H1 (cell line): Measurements from ENCODE around the gene GPC6. TPM values are rescaled to one million over a fixed set of nuclear protein-coding genes. Genes with fewer than 3 reads are reported as not detected.

ENCODE experiments used
- CTCF ChIA-PET: fragments of 300-600 bp; sonication (Branson Sonifier 250); formaldehyde crosslinking; loops from one replicate; lab custom pipeline; 2021; ENCODE audit not compliant: partially characterized antibody; lab: Charles Lee
- POLR2A ChIA-PET: fragments of 300-600 bp; sonication (Branson Sonifier 250); formaldehyde crosslinking; loops from one replicate; lab custom pipeline; 2021; ENCODE audit warnings: inconsistent platforms; ENCODE audit not compliant: partially characterized antibody; lab: Charles Lee
- DNase-seq, 2 experiments: peaks; one replicate each; pipeline versions ENCODE4 v3.0.0 to v3.0.0-alpha.2; 2010 to 2022; ENCODE audit warnings: low spot score in 2 of 2, low read depth in 1 of 2, mixed read lengths in 1 of 2
- FAIRE-seq: peaks from 2 replicates; lab custom pipeline; 2011; peaks lifted over from hg19 to GRCh38; lab: Jason Lieb, UNC
- H2AFZ ChIP-seq: 2 replicates; pipeline ENCODE4 v1.8.1; 2012; ENCODE audit warnings: low read length, inconsistent platforms
- H2AK5ac ChIP-seq: 2 replicates; pipeline ENCODE4 v1.6.1; 2013; ENCODE audit warnings: low read depth, low read length
- H2BK120ac ChIP-seq: replicated peaks from 2 replicates; pipeline ENCODE3; 2013; ENCODE audit warnings: low read depth, low read length, inconsistent platforms
- H2BK12ac ChIP-seq: 2 replicates; pipeline ENCODE4 v1.6.1; 2013; ENCODE audit warnings: low read depth, low read length
- H2BK15ac ChIP-seq: 2 replicates; pipeline ENCODE4 v1.6.1; 2013; ENCODE audit warnings: low read length
- H2BK20ac ChIP-seq: 2 replicates; pipeline ENCODE4 v1.6.1; 2013; ENCODE audit warnings: low read length
- H2BK5ac ChIP-seq: 2 replicates; pipeline ENCODE4 v1.6.1; 2013; ENCODE audit warnings: low read depth, low read length
- H3K14ac ChIP-seq: 2 replicates; pipeline ENCODE4 v1.6.1; 2013; ENCODE audit warnings: inconsistent platforms; ENCODE audit not compliant: insufficient read length
- H3K18ac ChIP-seq: 2 replicates; pipeline ENCODE4 v1.6.1; 2013; ENCODE audit warnings: low read length; ENCODE audit errors: extremely low read depth
- H3K23ac ChIP-seq: 2 replicates; pipeline ENCODE4 v1.6.1; 2013; ENCODE audit warnings: inconsistent platforms; ENCODE audit not compliant: insufficient read length
- H3K23me2 ChIP-seq: 2 replicates; pipeline ENCODE4 v1.6.1; 2013; ENCODE audit warnings: low read depth, low read length
- H3K27ac ChIP-seq: 2 replicates; pipeline ENCODE4 v1.6.1; 2011; ENCODE audit warnings: low read depth, low read length, inconsistent platforms
- H3K27me3 ChIP-seq, 4 experiments: replicated peaks in 1 of 4; 1 replicate in 1 of 4; 2 replicates in 3 of 4; pipeline versions ENCODE4 v1.6.1 to v1.8.1; 2011 to 2013; ENCODE audit warnings: low read length in 3 of 4, mild to moderate bottlenecking in 3 of 4, inconsistent platforms in 2 of 4, mixed read lengths in 2 of 4, moderate library complexity in 1 of 4; ENCODE audit not compliant: control insufficient read depth in 3 of 4, insufficient read depth in 3 of 4; ENCODE audit errors: extremely low read depth in 1 of 4
- H3K36me3 ChIP-seq, 4 experiments: 2 replicates each; pipeline versions ENCODE4 v1.6.1 to v1.8.1; 2011 to 2013; ENCODE audit warnings: mild to moderate bottlenecking in 4 of 4, low read length in 3 of 4, moderate library complexity in 2 of 4, control low read depth in 1 of 4, inconsistent platforms in 1 of 4; ENCODE audit not compliant: insufficient read depth in 4 of 4, control insufficient read depth in 2 of 4
- H3K4ac ChIP-seq: replicated peaks from 2 replicates; pipeline ENCODE3; 2013; ENCODE audit warnings: low read length, low read depth, mixed read lengths, inconsistent platforms; ENCODE audit not compliant: insufficient read length
- H3K4me1 ChIP-seq, 4 experiments: replicated peaks in 1 of 4; 1 replicate in 1 of 4; 2 replicates in 3 of 4; pipeline versions ENCODE4 v1.6.1 to v1.8.1; 2011 to 2013; ENCODE audit warnings: low read length in 3 of 4, inconsistent platforms in 2 of 4, mixed read lengths in 1 of 4; ENCODE audit not compliant: insufficient read depth in 4 of 4, control insufficient read depth in 3 of 4
- H3K4me2 ChIP-seq, 2 experiments: 2 replicates each; pipeline versions ENCODE4 v1.6.1 to v1.8.1; 2011 to 2013; ENCODE audit warnings: low read depth in 2 of 2, low read length in 2 of 2, control low read depth in 1 of 2, inconsistent platforms in 1 of 2, mild to moderate bottlenecking in 1 of 2; ENCODE audit not compliant: insufficient read depth in 1 of 2
- H3K4me3 ChIP-seq, 4 experiments: fragments of 200-600, 300-600 bp in 1 of 4; sonication (generic), shearing (Covaris generic), sonication (Bioruptor Twin) in 1 of 4; 2 replicates each; pipeline versions ENCODE4 v1.5.1 to v1.8.1; 2011 to 2016; ENCODE audit warnings: low read length in 4 of 4, low read depth in 3 of 4, control low read depth in 2 of 4, inconsistent platforms in 2 of 4, mild to moderate bottlenecking in 2 of 4, mixed read lengths in 1 of 4, moderate library complexity in 1 of 4; ENCODE audit not compliant: insufficient read depth in 2 of 4; ENCODE audit errors: extremely low read depth in 1 of 4
- H3K56ac ChIP-seq: replicated peaks from 2 replicates; pipeline ENCODE3; 2013; ENCODE audit warnings: low read depth, mild to moderate bottlenecking, mixed read lengths, low read length, inconsistent platforms; ENCODE audit not compliant: insufficient read length
- H3K79me1 ChIP-seq: 2 replicates; pipeline ENCODE4 v1.6.1; 2013; ENCODE audit warnings: low read depth, low read length, control low read depth
- H3K79me2 ChIP-seq, 2 experiments: 2 replicates each; pipeline versions ENCODE4 v1.6.1 to v1.8.1; 2012 to 2013; ENCODE audit warnings: low read length in 2 of 2, mild to moderate bottlenecking in 2 of 2, inconsistent platforms in 1 of 2; ENCODE audit not compliant: insufficient read depth in 2 of 2, control insufficient read depth in 1 of 2
- H3K9ac ChIP-seq, 4 experiments: replicated peaks in 1 of 4; 1 replicate in 1 of 4; 2 replicates in 3 of 4; pipeline versions ENCODE4 v1.6.1 to v1.8.1; 2011 to 2013; ENCODE audit warnings: low read depth in 3 of 4, low read length in 3 of 4, control low read depth in 2 of 4, mild to moderate bottlenecking in 2 of 4, moderate library complexity in 2 of 4, inconsistent platforms in 1 of 4; ENCODE audit errors: extremely low read depth in 1 of 4
- H3K9me3 ChIP-seq, 2 experiments: 2 replicates each; pipeline versions ENCODE4 v1.6.1 to v1.8.1; 2012 to 2013; ENCODE audit warnings: mild to moderate bottlenecking in 2 of 2, moderate library complexity in 2 of 2, control low read depth in 1 of 2, inconsistent platforms in 1 of 2, low read depth in 1 of 2, low read length in 1 of 2, mixed read lengths in 1 of 2; ENCODE audit not compliant: insufficient read depth in 2 of 2
- H4K20me1 ChIP-seq, 2 experiments: replicated peaks in 1 of 2; 2 replicates each; pipeline versions ENCODE3 to v1.8.1; 2011 to 2013; ENCODE audit warnings: inconsistent platforms in 2 of 2, low read length in 2 of 2, mild to moderate bottlenecking in 1 of 2; ENCODE audit not compliant: insufficient read depth in 2 of 2, control insufficient read depth in 1 of 2
- H4K5ac ChIP-seq: 2 replicates; pipeline ENCODE4 v1.6.1; 2013; ENCODE audit warnings: low read length, low read depth, mixed read lengths, inconsistent platforms; ENCODE audit not compliant: insufficient read length
- H4K8ac ChIP-seq: 2 replicates; pipeline ENCODE4 v1.8.0; 2013; ENCODE audit warnings: mild to moderate bottlenecking, moderate library complexity, low read length, inconsistent platforms; ENCODE audit not compliant: insufficient read depth; ENCODE audit errors: extremely low read depth
- H4K91ac ChIP-seq: replicated peaks from 2 replicates; pipeline ENCODE3; 2013; ENCODE audit warnings: low read length, mixed read lengths, inconsistent platforms; ENCODE audit not compliant: insufficient read length
- ASH2L ChIP-seq: fragments of 200-600, 300-600 bp; sonication (generic); IDR thresholded peaks from one replicate; pipeline ENCODE4 v1.7.1; 2017; ENCODE audit warnings: low read length
- BCL11A ChIP-seq, 2 experiments: IDR thresholded peaks; one replicate each; pipeline ENCODE4 v1.6.1; 2011; ENCODE audit warnings: low read depth in 2 of 2, low read length in 2 of 2, mild to moderate bottlenecking in 2 of 2
- HDAC2 ChIP-seq, 2 experiments: fragments of 300-600 bp in 1 of 2; sonication (generic) in 1 of 2; IDR thresholded peaks; 2 replicates each; pipeline ENCODE4 v1.6.1; 2011 to 2012; ENCODE audit warnings: low read depth in 2 of 2, low read length in 2 of 2, mild to moderate bottlenecking in 2 of 2, moderate library complexity in 2 of 2, borderline replicate concordance in 1 of 2, inconsistent platforms in 1 of 2
- KDM5A ChIP-seq: fragments of 200-600 bp; IDR thresholded peaks from 2 replicates; pipeline ENCODE4 v1.7.1; 2012; ENCODE audit warnings: mild to moderate bottlenecking, low read length, inconsistent platforms, mixed read lengths
- RNF2 ChIP-seq: fragments of 200-900, 300-1000 bp; sonication (generic); IDR thresholded peaks from 2 replicates; pipeline ENCODE4 v1.7.1; 2016; ENCODE audit warnings: borderline replicate concordance, low read depth, mild to moderate bottlenecking, antibody characterized with exemption, low read length; ENCODE audit not compliant: poor library complexity, severe bottlenecking; ENCODE audit errors: missing control alignments
- SP2 ChIP-seq: IDR thresholded peaks from 2 replicates; pipeline ENCODE4 v1.6.1; 2012; ENCODE audit warnings: mild to moderate bottlenecking, low read length, inconsistent platforms
- SRF ChIP-seq: IDR thresholded peaks from 2 replicates; pipeline ENCODE4 v1.6.1; 2011; ENCODE audit warnings: mild to moderate bottlenecking, low read depth, low read length, moderate library complexity
- TEAD4 ChIP-seq: IDR thresholded peaks from 2 replicates; pipeline ENCODE4 v1.6.1; 2012; ENCODE audit warnings: low read depth, low read length, inconsistent platforms, mixed read lengths
- polyA plus RNA-seq, 7 experiments: library from polyadenylated mRNA; depleted of rRNA in 3 of 7; stranded (reverse) in 5 of 7; unstranded in 2 of 7; fragments of >200 nt in 5 of 7; fragments of 200-250 nt in 2 of 7; gene quantifications; 1 replicate in 5 of 7; 2 replicates in 1 of 7; 4 replicates in 1 of 7; pipeline versions ENCODE4 v1.2.1 to v1.2.3, GENCODE V29; 2011 to 2013; ENCODE audit warnings: missing spikeins in 2 of 7, mixed read lengths in 2 of 7
- total RNA-seq: library from RNA; stranded (reverse); fragmentation: NEBNext Ultra II Directional; extraction: Animal tissue kit (Norgen Biotek cat#: 25700); gene quantifications from 2 replicates; pipeline ENCODE4 v1.2.1, GENCODE V29; 2021
- TF ChIP-seq, protein P1 (sequence below), 3 experiments: IDR thresholded peaks; 1 replicate in 2 of 3; 2 replicates in 1 of 3; pipeline versions ENCODE4 v1.5.1 to v1.6.1; 2011; ENCODE audit warnings: low read length in 3 of 3, mild to moderate bottlenecking in 3 of 3, inconsistent platforms in 2 of 3, low read depth in 1 of 3, moderate library complexity in 1 of 3; ENCODE audit not compliant: insufficient read depth in 1 of 3; ENCODE audit errors: control extremely low read depth in 1 of 3
- TF ChIP-seq, protein P2 (sequence below): IDR thresholded peaks from 2 replicates; pipeline ENCODE4 v1.6.1; 2012; ENCODE audit warnings: inconsistent platforms
- TF ChIP-seq, protein P3 (sequence below): IDR thresholded peaks from 2 replicates; pipeline ENCODE4 v1.6.1; 2011; ENCODE audit warnings: low read length, improper control_type of control experiment

Gene GPC6
- total and polyA plus RNA-seq, 2 of the 8 experiments (the other 6 are each of a cell fraction or from before 2014, with no cell fraction given): 5.4 to 12.0 TPM

DNA sequence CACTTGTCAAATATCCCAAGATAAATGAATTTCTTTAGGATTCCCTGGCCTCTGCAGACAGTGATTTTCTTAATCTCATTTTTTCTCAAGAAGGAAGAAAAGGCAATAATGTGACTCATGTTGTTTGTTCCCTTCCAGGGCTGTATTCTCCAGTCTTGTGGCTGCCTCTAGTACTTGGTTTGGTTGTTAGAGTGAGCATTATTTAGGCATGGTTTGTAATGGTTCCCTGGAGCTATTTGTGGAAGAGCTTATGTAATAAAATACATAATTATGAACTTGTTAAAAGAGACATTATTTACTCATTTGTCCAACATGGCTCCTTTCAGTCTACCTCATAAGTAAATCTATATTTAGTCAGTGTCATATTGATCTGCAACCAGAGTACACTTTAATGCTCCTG is 982.5 kb downstream of the GPC6 start:
- Histone ChIP-seq H3K9me3 (no peaks in the 10 kb centered on the region), H4K8ac (no peak overlapping the region), H2BK15ac (no peak overlapping the region), H3K18ac (no peak overlapping the region), H2BK20ac (no peak overlapping the region), H3K27ac (no peak overlapping the region), H3K36me3 (no peaks in the 10 kb centered on the region), H4K20me1 (no peaks in the 10 kb centered on the region), H2AFZ (no peak overlapping the region), H3K79me2 (no peaks in the 10 kb centered on the region), H3K4me3 (no peak overlapping the region), H3K56ac (no peak overlapping the region), H3K9ac (no peak overlapping the region), H3K4ac (no peak overlapping the region), H3K4me2 (no peak overlapping the region), H4K5ac (no peak overlapping the region), H3K4me1 (no peaks in the 10 kb centered on the region), H2BK12ac (no peak overlapping the region), H4K91ac (no peak overlapping the region), H3K27me3 (no peaks in the 10 kb centered on the region), H3K23ac (no peak overlapping the region), H2BK120ac (no peak overlapping the region), H3K79me1 (no peaks in the 10 kb centered on the region), H2BK5ac (no peak overlapping the region), H3K14ac (no peak overlapping the region), H2AK5ac (no peak overlapping the region), H3K23me2 (no peaks in the 10 kb centered on the region)
- DNase-seq (no peak), FAIRE-seq (no peak)
- POLR2A ChIA-PET: interaction anchor here (0.7 kb wide), 1 partner anchor 990 kb away, joined by 4 read pairs; no protein-coding TSS in a partner anchor
- CTCF ChIA-PET: interaction anchor here (0.6 to 1.9 kb wide), 2 partner anchors 17 to 185 kb away, joined by 3 to 7 read pairs; no protein-coding TSS in a partner anchor
- no peak for TF ChIP-seq BCL11A (IDR thresholded peaks at IDR 0.05; ENCODE audit: low read depth in 2 of 2, low read length in 2 of 2)
- TF ChIP-seq SRF: no peak
- TF ChIP-seq, protein P1, sequence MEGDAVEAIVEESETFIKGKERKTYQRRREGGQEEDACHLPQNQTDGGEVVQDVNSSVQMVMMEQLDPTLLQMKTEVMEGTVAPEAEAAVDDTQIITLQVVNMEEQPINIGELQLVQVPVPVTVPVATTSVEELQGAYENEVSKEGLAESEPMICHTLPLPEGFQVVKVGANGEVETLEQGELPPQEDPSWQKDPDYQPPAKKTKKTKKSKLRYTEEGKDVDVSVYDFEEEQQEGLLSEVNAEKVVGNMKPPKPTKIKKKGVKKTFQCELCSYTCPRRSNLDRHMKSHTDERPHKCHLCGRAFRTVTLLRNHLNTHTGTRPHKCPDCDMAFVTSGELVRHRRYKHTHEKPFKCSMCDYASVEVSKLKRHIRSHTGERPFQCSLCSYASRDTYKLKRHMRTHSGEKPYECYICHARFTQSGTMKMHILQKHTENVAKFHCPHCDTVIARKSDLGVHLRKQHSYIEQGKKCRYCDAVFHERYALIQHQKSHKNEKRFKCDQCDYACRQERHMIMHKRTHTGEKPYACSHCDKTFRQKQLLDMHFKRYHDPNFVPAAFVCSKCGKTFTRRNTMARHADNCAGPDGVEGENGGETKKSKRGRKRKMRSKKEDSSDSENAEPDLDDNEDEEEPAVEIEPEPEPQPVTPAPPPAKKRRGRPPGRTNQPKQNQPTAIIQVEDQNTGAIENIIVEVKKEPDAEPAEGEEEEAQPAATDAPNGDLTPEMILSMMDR (IDR thresholded peaks at IDR 0.05; ENCODE audit: control extremely low read depth in 1 of 3, insufficient read depth in 1 of 3, low read depth in 1 of 3, low read length in 3 of 3): no peak
- TF ChIP-seq, protein P2, sequence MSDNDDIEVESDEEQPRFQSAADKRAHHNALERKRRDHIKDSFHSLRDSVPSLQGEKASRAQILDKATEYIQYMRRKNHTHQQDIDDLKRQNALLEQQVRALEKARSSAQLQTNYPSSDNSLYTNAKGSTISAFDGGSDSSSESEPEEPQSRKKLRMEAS: no peak
- TF ChIP-seq ASH2L: no peak
- no peak for TF ChIP-seq TEAD4
- no peak for TF ChIP-seq KDM5A
- TF ChIP-seq SP2: no peak
- TF ChIP-seq HDAC2 (IDR thresholded peaks at IDR 0.05; ENCODE audit: borderline replicate concordance in 1 of 2, low read depth in 2 of 2, low read length in 2 of 2): no peak
- TF ChIP-seq RNF2: no peak
- TF ChIP-seq, protein P3, sequence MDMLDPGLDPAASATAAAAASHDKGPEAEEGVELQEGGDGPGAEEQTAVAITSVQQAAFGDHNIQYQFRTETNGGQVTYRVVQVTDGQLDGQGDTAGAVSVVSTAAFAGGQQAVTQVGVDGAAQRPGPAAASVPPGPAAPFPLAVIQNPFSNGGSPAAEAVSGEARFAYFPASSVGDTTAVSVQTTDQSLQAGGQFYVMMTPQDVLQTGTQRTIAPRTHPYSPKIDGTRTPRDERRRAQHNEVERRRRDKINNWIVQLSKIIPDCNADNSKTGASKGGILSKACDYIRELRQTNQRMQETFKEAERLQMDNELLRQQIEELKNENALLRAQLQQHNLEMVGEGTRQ: no peak
